Neural progenitor cell (in vitro differentiated cells): ENCODE measurements around the gene TMEM223. TPM values are rescaled to one million over a fixed set of nuclear protein-coding genes. Genes with fewer than 3 reads are reported as not detected.

Source experiments
- DNase-seq: peaks from one replicate; pipeline ENCODE4 v3.0.0-alpha.2; 2016; ENCODE audit warnings: low spot score
- H2AFZ ChIP-seq: fragments of 200-600 bp; sonication (generic); replicated peaks from 2 replicates; pipeline ENCODE4 v1.6.1; 2016; ENCODE audit warnings: antibody characterized with exemption
- H3F3A ChIP-seq: fragments of 200-600 bp; sonication (generic); 2 replicates; pipeline ENCODE4 v1.6.1; 2016; ENCODE audit warnings: antibody characterized with exemption, low read depth
- H3K27ac ChIP-seq: fragments of 200-600 bp; sonication (generic); 2 replicates; pipeline ENCODE4 v1.5.1; 2016; ENCODE audit warnings: mild to moderate bottlenecking
- H3K27me3 ChIP-seq: fragments of 200-600 bp; sonication (generic); 2 replicates; pipeline ENCODE4 v1.6.1; 2016; ENCODE audit warnings: mild to moderate bottlenecking, moderate library complexity
- H3K36me3 ChIP-seq: fragments of 200-600 bp; sonication (generic); 2 replicates; pipeline ENCODE4 v1.5.1; 2016
- H3K4me1 ChIP-seq: fragments of 200-600 bp; sonication (generic); 2 replicates; pipeline ENCODE4 v1.6.1; 2016; ENCODE audit warnings: mixed run types
- H3K4me2 ChIP-seq: fragments of 200-600 bp; sonication (generic); 2 replicates; pipeline ENCODE4 v1.6.1; 2016
- H3K4me3 ChIP-seq: fragments of 200-600 bp; sonication (generic); 2 replicates; pipeline ENCODE4 v1.5.1; 2016
- H3K79me2 ChIP-seq: fragments of 200-600 bp; sonication (generic); 2 replicates; pipeline ENCODE4 v1.6.1; 2016; ENCODE audit warnings: low read depth
- H3K9ac ChIP-seq: fragments of 200-600 bp; sonication (generic); 2 replicates; pipeline ENCODE4 v1.6.1; 2016
- H3K9me3 ChIP-seq: fragments of 200-600 bp; sonication (generic); 2 replicates; pipeline ENCODE4 v1.5.1; 2016; ENCODE audit warnings: low read depth
- H4K20me1 ChIP-seq: fragments of 200-600 bp; sonication (generic); 2 replicates; pipeline ENCODE4 v1.6.1; 2016; ENCODE audit warnings: low read depth
- H3K27ac Mint-ChIP-seq: 3 replicates; pipeline ENCODE4 v1.8.0; 2021; ENCODE audit warnings: mixed read lengths
- H3K27me3 Mint-ChIP-seq: 2 replicates; pipeline ENCODE4 v1.8.0; 2022; ENCODE audit warnings: low read depth, mild to moderate bottlenecking, inconsistent platforms, moderate library complexity, mixed read lengths; ENCODE audit not compliant: insufficient read depth
- H3K36me3 Mint-ChIP-seq: 3 replicates; pipeline ENCODE4 v1.8.0; 2021; ENCODE audit warnings: mixed read lengths
- H3K4me1 Mint-ChIP-seq: 3 replicates; pipeline ENCODE4 v1.8.0; 2021; ENCODE audit warnings: mixed read lengths
- H3K4me3 Mint-ChIP-seq: 3 replicates; pipeline ENCODE4 v1.8.0; 2021; ENCODE audit warnings: mild to moderate bottlenecking, moderate library complexity, mixed read lengths
- H3K9me3 Mint-ChIP-seq: 3 replicates; pipeline ENCODE4 v1.8.0; 2020; ENCODE audit warnings: mixed read lengths
- CTCF ChIP-seq: fragments of 200-600 bp; sonication (generic); IDR thresholded peaks from 2 replicates; pipeline ENCODE4 v1.5.1; 2017; ENCODE audit warnings: antibody characterized with exemption, mild to moderate bottlenecking
- EZH2 ChIP-seq: fragments of 200-600 bp; sonication (generic); IDR thresholded peaks from 2 replicates; pipeline ENCODE4 v1.6.1; 2017; ENCODE audit warnings: antibody characterized with exemption, mild to moderate bottlenecking, moderate library complexity
- EZH2phosphoT487 ChIP-seq: fragments of 200-600 bp; sonication (generic); IDR thresholded peaks from 2 replicates; pipeline ENCODE4 v1.6.1; 2017; ENCODE audit warnings: antibody characterized with exemption
- total RNA-seq: library from RNA; depleted of rRNA; stranded (reverse); fragments of >200 nt; gene quantifications from 2 replicates; pipeline ENCODE4 v1.2.3, GENCODE V29; 2015; ENCODE audit warnings: low replicate concordance

The TMEM223 gene
- total RNA-seq, 1 donor from 2014 or later, result 9.9 TPM

- H3F3A ChIP-seq, result no peaks in the 10 kb centered on the region
- no peak overlapping the region for H3K4me2 ChIP-seq
- no peaks in the 10 kb centered on the region for H3K36me3 ChIP-seq
- no peak overlapping the region for H3K4me3 ChIP-seq
- H3K27me3 ChIP-seq, result no peaks in the 10 kb centered on the region
- H3K9me3 ChIP-seq, result no peaks in the 10 kb centered on the region
- Mint-ChIP-seq H3K9me3 (no peaks in the 10 kb centered on the region), H3K36me3 (peaks cover 31% of the 10 kb centered on the region), H3K4me3 (no peak overlapping the region), H3K4me1 (peaks cover 3% of the 10 kb centered on the region), H3K27ac (no peak overlapping the region), H3K27me3 (peaks cover 4% of the 10 kb centered on the region)
- TF ChIP-seq EZH2 (no peak), EZH2phosphoT487 (no peak), CTCF (no peak)
- no peaks in the 10 kb centered on the region for H3K4me1 ChIP-seq
- H4K20me1 ChIP-seq, result no peaks in the 10 kb centered on the region
- no peak overlapping the region for H3K27ac ChIP-seq
- DNase-seq, result no peak
- H3K9ac ChIP-seq, result no peak overlapping the region
- H2AFZ ChIP-seq, result no peak overlapping the region
- H3K79me2 ChIP-seq, result peaks cover 12% of the 10 kb centered on the region
These were observed 13.4 kb downstream of the TMEM223 start for GRCh38 chr11:62778441-62778840.

DNA sequence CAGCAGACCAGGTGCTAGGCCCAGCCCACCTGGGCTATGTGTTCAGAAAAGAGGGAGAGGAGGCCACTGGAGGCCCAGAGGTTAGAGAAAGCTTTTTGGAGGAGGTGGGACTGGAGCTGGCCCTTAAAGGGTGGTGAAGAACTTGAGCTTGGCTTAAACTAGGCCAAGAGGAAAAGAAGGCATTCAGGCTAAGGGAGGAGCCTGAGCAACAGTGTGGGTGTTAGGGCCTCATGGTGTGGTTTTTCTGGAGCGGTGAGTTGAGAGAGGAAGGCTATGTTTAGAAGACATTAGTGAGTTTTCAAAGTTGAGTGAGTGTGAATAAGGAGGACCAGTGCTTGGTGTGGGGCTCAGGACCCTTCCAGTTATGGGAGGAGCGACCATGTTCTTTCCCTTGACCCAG lies 14.4 kb downstream of the TMEM223 start:
- Mint-ChIP-seq H3K4me1 (peaks cover 3% of the 10 kb centered on the region), H3K36me3 (peaks cover 24% of the 10 kb centered on the region), H3K4me3 (no peak overlapping the region), H3K9me3 (no peaks in the 10 kb centered on the region), H3K27me3 (peaks cover 4% of the 10 kb centered on the region), H3K27ac (no peak overlapping the region)
- no peak overlapping the region for H3K9ac ChIP-seq
- no peak overlapping the region for H3K4me2 ChIP-seq
- no peaks in the 10 kb centered on the region for H3K27me3 ChIP-seq
- H4K20me1 ChIP-seq, result no peaks in the 10 kb centered on the region
- no peak overlapping the region for H2AFZ ChIP-seq
- TF ChIP-seq EZH2 (no peak), CTCF (no peak), EZH2phosphoT487 (no peak)
- H3K79me2 ChIP-seq, result peaks cover 23% of the 10 kb centered on the region
- H3K4me3 ChIP-seq, result no peak overlapping the region
- no peak for DNase-seq
- H3K9me3 ChIP-seq, result no peaks in the 10 kb centered on the region
- no peak overlapping the region for H3K27ac ChIP-seq
- no peaks in the 10 kb centered on the region for H3K36me3 ChIP-seq
- no peaks in the 10 kb centered on the region for H3K4me1 ChIP-seq
- no peaks in the 10 kb centered on the region for H3F3A ChIP-seq

GRCh38 chr11:62775646-62776045 lies 16.2 kb downstream of the TMEM223 start:
- no peaks in the 10 kb centered on the region for H3K36me3 ChIP-seq
- peaks cover 8% of the 10 kb centered on the region for H3K4me1 ChIP-seq
- H3K4me3 Mint-ChIP-seq, result no peak overlapping the region
- peaks cover 4% of the 10 kb centered on the region for H3K27me3 Mint-ChIP-seq
- no peaks in the 10 kb centered on the region for H3K9me3 Mint-ChIP-seq
- no peak overlapping the region for H3K27ac ChIP-seq
- peaks cover 20% of the 10 kb centered on the region for H3K36me3 Mint-ChIP-seq
- no peak for TF ChIP-seq EZH2
- no peak for TF ChIP-seq CTCF
- no peak for TF ChIP-seq EZH2phosphoT487
- DNase-seq, result no peak
- H3K79me2 ChIP-seq, result peaks cover 32% of the 10 kb centered on the region
- H3K4me2 ChIP-seq, result no peak overlapping the region
- H3K9ac ChIP-seq, result no peak overlapping the region
- H3K4me1 Mint-ChIP-seq, result peaks cover 13% of the 10 kb centered on the region
- no peak overlapping the region for H3K4me3 ChIP-seq
- H3K27me3 ChIP-seq, result no peaks in the 10 kb centered on the region
- no peak overlapping the region for H3K27ac Mint-ChIP-seq
- no peak overlapping the region for H2AFZ ChIP-seq
- H4K20me1 ChIP-seq, result no peaks in the 10 kb centered on the region
- H3K9me3 ChIP-seq, result no peaks in the 10 kb centered on the region
- H3F3A ChIP-seq, result peaks cover 15% of the 10 kb centered on the region
